Endothelial cell of umbilical vein (primary cell): ENCODE results near the gene AFG1L. TPM values are rescaled to one million over a fixed set of nuclear protein-coding genes. Genes with fewer than 3 reads are reported as not detected.

ENCODE experiments used
- BruUV-seq: library from RNA; stranded (reverse); fragments of 400-500 nt; replicated peaks from 2 replicates; lab custom pipeline; 2021; lab: Mats Ljungman, UMichigan
- CTCF ChIA-PET: fragments of 300-600, 350-600 bp; sonication (Branson Sonifier 250); formaldehyde crosslinking; loops from one replicate; lab custom pipeline; 2021; ENCODE audit warnings: antibody characterized with exemption, inconsistent platforms; lab: Charles Lee
- POLR2A ChIA-PET: fragments of 300-600, 350-600 bp; sonication (Branson Sonifier 250); formaldehyde crosslinking; loops from one replicate; lab custom pipeline; 2021; ENCODE audit warnings: antibody characterized with exemption, inconsistent platforms; lab: Charles Lee
- DNase-seq: peaks from one replicate; pipeline ENCODE4 v3.0.0-alpha.2; 2011; ENCODE audit warnings: low read depth, low spot score
- FAIRE-seq: peaks from 2 replicates; lab custom pipeline; 2011; peaks lifted over from hg19 to GRCh38; lab: Jason Lieb, UNC
- H2AFZ ChIP-seq: 2 replicates; pipeline ENCODE4 v1.6.0; 2012; ENCODE audit warnings: low read depth, low read length, control low read depth, inconsistent platforms
- H3K27ac ChIP-seq: 2 replicates; pipeline ENCODE4 v1.5.1; 2011; ENCODE audit warnings: low read depth, mild to moderate bottlenecking, control low read depth, low read length, moderate library complexity; ENCODE audit not compliant: insufficient read depth
- H3K27me3 ChIP-seq, 2 experiments: 2 replicates each; pipeline versions ENCODE4 v1.6.0 to v1.6.1; 2011; ENCODE audit warnings: low read length in 2 of 2, mixed read lengths in 1 of 2; ENCODE audit not compliant: control insufficient read depth in 2 of 2, insufficient read depth in 2 of 2
- H3K36me3 ChIP-seq, 2 experiments: 2 replicates in 1 of 2; 3 replicates in 1 of 2; pipeline ENCODE4 v1.5.1; 2011; ENCODE audit warnings: low read length in 2 of 2, mild to moderate bottlenecking in 1 of 2, moderate library complexity in 1 of 2; ENCODE audit not compliant: control insufficient read depth in 2 of 2, insufficient read depth in 2 of 2; ENCODE audit errors: extremely low read depth in 1 of 2
- H3K4me1 ChIP-seq: 3 replicates; pipeline ENCODE4 v1.5.1; 2011; ENCODE audit warnings: mild to moderate bottlenecking, low read length; ENCODE audit not compliant: control insufficient read depth, insufficient read depth; ENCODE audit errors: extremely low read depth
- H3K4me2 ChIP-seq: 2 replicates; pipeline ENCODE4 v1.6.1; 2011; ENCODE audit warnings: low read length, control low read depth, mixed read lengths; ENCODE audit not compliant: insufficient read depth
- H3K4me3 ChIP-seq, 3 experiments: fragments of 200-600 bp in 1 of 3; sonication (generic), shearing (Covaris generic) in 1 of 3; replicated peaks in 1 of 3; 2 replicates each; pipeline ENCODE4 v1.5.1; 2011 to 2016; ENCODE audit warnings: control low read depth in 3 of 3, low read length in 3 of 3, mild to moderate bottlenecking in 2 of 3, inconsistent platforms in 1 of 3, low read depth in 1 of 3, moderate library complexity in 1 of 3; ENCODE audit not compliant: insufficient read depth in 1 of 3
- H3K79me2 ChIP-seq: 2 replicates; pipeline ENCODE4 v1.6.0; 2012; ENCODE audit warnings: low read length, inconsistent platforms; ENCODE audit not compliant: control insufficient read depth, insufficient read depth
- H3K9ac ChIP-seq: replicated peaks from 2 replicates; pipeline ENCODE3; 2011; ENCODE audit warnings: low read length, control low read depth; ENCODE audit not compliant: insufficient read depth; ENCODE audit errors: extremely low read depth
- H3K9me1 ChIP-seq: replicated peaks from 3 replicates; pipeline ENCODE4 v1.6.0; 2011; ENCODE audit warnings: mild to moderate bottlenecking, low read length; ENCODE audit not compliant: control insufficient read depth, insufficient read depth; ENCODE audit errors: extremely low read depth
- H3K9me3 ChIP-seq: replicated peaks from 2 replicates; pipeline ENCODE4 v1.5.1; 2012; ENCODE audit warnings: low read length, inconsistent platforms; ENCODE audit not compliant: control insufficient read depth, insufficient read depth
- H4K20me1 ChIP-seq: replicated peaks from 2 replicates; pipeline ENCODE3; 2011; ENCODE audit warnings: mild to moderate bottlenecking, low read length; ENCODE audit not compliant: control insufficient read depth, insufficient read depth; ENCODE audit errors: extremely low read depth
- CTCF ChIP-seq, 2 donors: IDR thresholded peaks; 1 replicate in 1 of 2; 2 replicates in 1 of 2; pipeline ENCODE4 v1.5.1; 2011; ENCODE audit warnings: low read length in 2 of 2, mild to moderate bottlenecking in 2 of 2, moderate library complexity in 2 of 2, control low read depth in 1 of 2, inconsistent platforms in 1 of 2, low read depth in 1 of 2; ENCODE audit not compliant: insufficient read depth in 1 of 2; ENCODE audit errors: extremely low read depth in 1 of 2
- FOS ChIP-seq: IDR thresholded peaks from 2 replicates; pipeline ENCODE4 v1.6.1; 2011; ENCODE audit warnings: mild to moderate bottlenecking, low read length, moderate library complexity, borderline replicate concordance; ENCODE audit not compliant: insufficient read depth
- MAX ChIP-seq: IDR thresholded peaks from 2 replicates; pipeline ENCODE4 v1.6.1; 2011; ENCODE audit not compliant: insufficient read depth, insufficient read length
- POLR2AphosphoS5 ChIP-seq: IDR thresholded peaks from 2 replicates; pipeline ENCODE4 v1.6.1; 2012; ENCODE audit warnings: low read depth, mild to moderate bottlenecking, control low read depth, low read length, moderate library complexity; ENCODE audit not compliant: insufficient read depth
- dilution Hi-C: fragments of 300-500 bp; cut with MboI; formaldehyde crosslinking; loops from one replicate; pipeline ENCODE4 v1.15.0; 2019; ENCODE audit warnings: low sequenced_read_pairs; ENCODE audit not compliant: extremely low pct_ligation_motif_present
- intact Hi-C: fragments of 100-400 bp; cut with micrococcal nuclease; formaldehyde crosslinking; loops from one replicate; pipeline ENCODE4 v1.10.0; 2022
- polyA plus RNA-seq, 4 experiments: library from polyadenylated mRNA; depleted of rRNA in 3 of 4; stranded (reverse) in 3 of 4; unstranded in 1 of 4; fragments of >200 nt; gene quantifications; 2 replicates each; pipeline versions ENCODE4 v1.2.1 to v1.2.3, GENCODE V29; 2011 to 2012; ENCODE audit warnings: missing spikeins in 1 of 4
- total RNA-seq: library from RNA; stranded (reverse); gene quantifications from 2 replicates; pipeline ENCODE4 v1.2.3, GENCODE V29; 2021

AFG1L gene
- total and polyA plus RNA-seq, 2 donors (not counting 3 experiments of a cell fraction or from before 2014, with no cell fraction given): 1.0 to 6.2 TPM

- H3K9ac ChIP-seq: peak overlapping the region; percentile 89
- CTCF ChIA-PET: interaction anchor here (0.5 to 6.9 kb wide), 17 partner anchors 14 to 536 kb away, joined by 3 to 38 read pairs (median 4); partner anchors contain the start of genes ARMC2 and SESN1
- intact Hi-C loops: loop anchor here (1.0 to 5.0 kb wide), 6 partner anchors 15 to 825 kb away; partner anchors contain the start of gene CD164
- peaks cover 14% of the 10 kb centered on the region for H3K4me1 ChIP-seq
- DNase-seq: peak; percentile 51
- POLR2A ChIA-PET: interaction anchor here (0.6 kb wide), 1 partner anchor 263 kb away, joined by 4 read pairs; no protein-coding TSS in a partner anchor
- peak overlapping the region; percentile 99 for H2AFZ ChIP-seq
- peak; percentile 40 for FAIRE-seq
- TF ChIP-seq MAX (peak; percentile 87), FOS (no peak), CTCF (IDR thresholded peaks at IDR 0.05; ENCODE audit: extremely low read depth in 1 of 2, insufficient read depth in 1 of 2, low read depth in 1 of 2, low read length in 2 of 2) (peak in 1 of 2 donors; percentile 2), POLR2AphosphoS5 (peak; percentile 23)
- no peaks in the 10 kb centered on the region for H3K9me3 ChIP-seq
- BruUV-seq: no TSS peak
- no peaks in the 10 kb centered on the region for H4K20me1 ChIP-seq
- no peaks in the 10 kb centered on the region for H3K9me1 ChIP-seq
- peaks cover 3 to 4% of the 10 kb centered on the region in 2 experiments for H3K27me3 ChIP-seq
- H3K4me3 ChIP-seq: peak overlapping the region; percentile 66 to 89 (median 72)
- peak overlapping the region; percentile 94 for H3K4me2 ChIP-seq
- peak overlapping the region; percentile 93 for H3K27ac ChIP-seq
- no peaks in the 10 kb centered on the region for H3K79me2 ChIP-seq
- no peaks in the 10 kb centered on the region for H3K36me3 ChIP-seq
- dilution Hi-C loops: no loop called here
These were observed 262.9 kb downstream of the AFG1L start for GRCh38 chr6:108557494-108558371.
